ENCODE measurements around the gene EBF3.

Gene EBF3

GRCh38 chr10:129852829-129853561 lies 111.1 kb downstream of the EBF3 start:
- DNase-seq (ENCODE audit: low read depth): no peak

- no peak for DNase-seq (ENCODE audit: low read depth)
Measured at GRCh38 chr10:129851941-129852640, 112.0 kb downstream of the EBF3 start.

DNA sequence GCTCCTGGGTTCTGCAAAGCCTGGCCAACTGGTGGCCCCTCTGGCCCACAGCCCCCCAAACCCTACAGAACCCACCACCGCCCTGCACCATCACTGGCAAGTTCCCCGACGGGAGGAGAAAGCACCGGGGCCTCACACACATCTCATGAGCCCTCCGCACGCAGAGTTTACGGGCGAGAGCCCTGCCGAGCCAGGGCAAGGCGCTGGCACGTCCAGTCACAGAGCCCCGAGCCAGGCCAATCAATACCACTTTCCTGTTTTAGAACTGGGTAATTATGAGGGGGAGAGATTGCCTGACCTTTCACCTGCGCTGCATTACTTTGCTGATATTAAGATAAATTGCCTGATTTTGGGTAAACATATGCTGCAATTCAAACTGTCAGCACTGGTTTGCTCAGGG lies 113.3 kb downstream of the EBF3 start:
- no peak for DNase-seq (ENCODE audit: low read depth)

GRCh38 chr10:129850316-129850715 lies 113.8 kb downstream of the EBF3 start:
- DNase-seq (ENCODE audit: low read depth): no peak

DNA sequence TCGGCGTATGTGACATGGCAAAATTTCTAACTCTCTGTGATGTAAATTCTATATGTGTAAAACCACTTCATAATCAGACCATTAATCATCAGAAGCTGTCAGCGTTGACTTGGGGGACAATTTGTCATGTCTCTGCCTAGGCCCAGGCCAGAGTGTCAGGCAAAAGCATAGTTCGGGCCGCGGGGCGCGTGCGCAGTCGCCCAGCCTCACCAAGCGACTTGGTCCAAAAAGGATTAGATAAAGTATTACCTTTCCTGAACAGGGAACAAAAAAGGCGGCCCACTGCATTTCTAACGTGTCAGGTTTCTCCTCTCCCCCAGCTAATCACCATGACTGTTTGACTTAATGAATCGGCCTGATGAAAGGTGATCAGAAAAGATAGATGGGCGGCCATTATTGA lies 114.2 kb downstream of the EBF3 start:
- no peak for DNase-seq (ENCODE audit: low read depth)

GRCh38 chr10:129849452-129849750 lies 114.7 kb downstream of the EBF3 start:
- DNase-seq (ENCODE audit: low read depth): no peak

GRCh38 chr10:129848696-129849451 lies 115.2 kb downstream of the EBF3 start:
- DNase-seq (ENCODE audit: low read depth): no peak

- no peak for DNase-seq (ENCODE audit: low read depth)
Measured at GRCh38 chr10:129847741-129848483, 116.2 kb downstream of the EBF3 start.

DNA sequence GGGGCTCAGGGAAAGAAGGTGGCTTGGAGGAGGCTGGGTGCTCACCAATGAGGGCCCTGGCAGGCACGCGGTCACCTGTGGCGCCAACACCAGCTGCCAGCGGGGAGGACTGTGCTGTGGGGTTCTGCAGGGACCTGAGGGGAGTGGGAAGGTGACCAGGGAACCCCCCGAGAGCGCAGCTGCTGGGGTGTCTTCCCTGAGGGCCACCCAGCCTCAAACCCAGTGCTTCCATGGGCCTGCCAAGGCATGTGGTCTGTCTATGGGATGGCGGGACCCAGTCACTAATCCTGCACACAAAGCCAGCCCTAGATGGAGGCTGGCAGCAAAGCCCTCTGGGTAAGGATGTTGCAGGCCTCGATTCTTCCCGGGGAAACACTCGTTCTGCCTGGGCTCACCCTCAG lies 117.1 kb downstream of the EBF3 start:
- DNase-seq (ENCODE audit: low read depth): no peak

DNA sequence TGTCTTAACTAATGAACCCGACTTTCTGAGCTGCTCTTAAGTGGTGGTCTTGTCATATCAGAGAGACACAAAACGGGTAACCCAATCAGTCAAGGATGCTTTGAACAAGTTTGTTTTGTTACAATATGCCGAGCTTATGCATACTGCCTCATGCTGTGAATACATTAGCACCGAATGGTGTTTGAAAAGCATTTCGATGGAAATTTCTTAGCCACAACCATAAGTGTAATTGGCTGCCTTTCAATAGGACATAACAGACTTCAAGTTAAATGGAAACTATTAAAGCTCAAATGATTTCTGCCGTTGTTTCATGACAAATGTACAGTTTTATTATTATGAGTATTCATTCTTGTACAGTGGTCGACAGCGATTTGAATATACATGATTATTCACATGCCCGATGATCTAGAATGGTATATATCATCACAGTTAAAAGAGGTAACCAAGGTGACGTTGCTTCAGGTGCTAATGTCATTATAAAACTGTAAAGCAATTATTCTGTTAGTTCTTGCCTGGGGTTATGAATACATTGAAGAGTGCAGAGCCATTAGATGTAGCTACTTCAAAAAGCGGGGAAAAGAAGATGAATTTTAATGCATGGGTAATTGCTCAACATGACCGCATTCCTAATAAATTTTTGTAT lies 118.8 kb downstream of the EBF3 start:
- DNase-seq (ENCODE audit: low read depth): no peak

- DNase-seq (ENCODE audit: low read depth): no peak
Measured at GRCh38 chr10:129844216-129844766, 119.8 kb downstream of the EBF3 start.

- DNase-seq (ENCODE audit: low read depth): no peak
Measured at GRCh38 chr10:129843702-129844101, 120.4 kb downstream of the EBF3 start.

DNA sequence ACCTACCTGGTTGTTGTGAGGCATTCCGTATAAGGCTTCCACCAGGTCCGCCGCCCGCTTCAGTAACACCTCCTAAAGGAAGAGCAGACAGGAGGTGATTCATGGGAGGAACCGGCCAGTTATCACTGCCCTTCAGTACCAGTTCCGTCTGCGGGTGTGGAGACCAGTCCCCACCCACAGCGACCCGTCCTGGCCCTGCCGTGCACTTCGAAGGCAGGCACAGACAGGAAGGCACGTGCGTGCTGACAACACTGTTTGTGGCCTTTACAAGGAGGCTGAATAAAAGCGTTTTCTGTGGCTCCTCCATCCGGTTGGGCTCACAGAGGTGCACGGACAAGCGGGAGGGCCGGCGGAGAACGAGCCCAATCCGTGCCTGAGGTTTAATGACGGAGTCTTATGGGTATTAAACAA lies 120.9 kb downstream of the EBF3 start:
- DNase-seq (ENCODE audit: low read depth): no peak

DNA sequence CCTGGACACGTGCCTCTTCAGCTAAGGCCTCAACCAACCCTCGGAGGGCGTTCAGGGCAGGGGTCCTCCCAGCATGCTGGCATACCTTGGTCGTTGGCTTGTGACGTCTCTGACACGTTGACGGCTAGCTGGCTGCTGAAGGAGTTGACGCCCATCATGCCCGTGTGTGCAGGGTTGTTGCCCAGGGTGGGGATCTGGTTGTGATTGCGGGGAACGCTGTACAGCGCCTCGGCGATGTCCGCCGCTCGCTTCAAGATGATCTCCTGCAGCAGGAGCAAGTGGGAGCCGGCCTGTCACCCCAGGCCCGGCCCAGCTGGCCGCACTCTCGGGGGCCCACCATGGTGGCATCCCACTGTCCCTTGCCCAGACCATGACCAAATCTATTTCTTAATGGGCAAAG lies 122.0 kb downstream of the EBF3 start:
- DNase-seq (ENCODE audit: low read depth): no peak

DNA sequence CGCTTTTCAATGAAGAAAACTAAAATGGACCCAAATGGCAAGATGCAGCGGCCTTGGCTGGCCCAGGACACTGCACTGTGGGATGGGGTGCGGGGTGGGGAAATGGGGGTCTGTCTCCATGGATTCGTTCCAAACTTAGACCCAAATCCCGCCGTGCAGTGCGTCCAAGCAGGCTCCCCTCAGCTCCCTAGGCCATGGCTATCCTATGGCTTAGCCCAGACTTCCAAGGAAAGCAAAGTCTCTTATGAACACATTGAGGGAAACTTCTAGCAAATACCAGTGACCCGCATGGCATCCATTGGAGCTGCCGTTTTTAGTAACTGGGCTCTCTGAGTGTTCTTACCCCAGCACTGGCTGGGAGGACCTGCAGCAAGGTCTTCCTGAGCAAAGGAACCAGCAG lies 122.5 kb downstream of the EBF3 start:
- DNase-seq (ENCODE audit: low read depth): no peak

DNA sequence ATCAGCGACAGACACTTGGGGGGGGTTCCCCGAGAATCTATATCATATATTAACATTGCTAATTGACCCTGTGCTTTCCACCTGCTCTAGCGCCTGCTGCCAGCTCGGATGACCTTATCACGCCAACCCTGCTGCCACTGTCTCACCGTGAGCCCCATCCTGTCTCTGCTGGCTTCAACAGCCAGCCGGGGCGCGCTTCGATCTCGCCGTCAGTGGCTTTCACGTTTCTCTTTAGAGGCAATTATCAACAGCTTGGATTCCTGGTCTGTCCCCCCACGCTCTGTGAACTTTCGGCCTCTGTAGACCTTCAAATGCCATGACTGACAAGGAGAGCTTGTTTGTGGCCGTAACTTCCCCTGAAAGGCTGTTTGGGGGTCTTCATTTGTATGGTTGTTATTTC lies 123.0 kb downstream of the EBF3 start:
- DNase-seq (ENCODE audit: low read depth): no peak

- no peak for DNase-seq (ENCODE audit: low read depth)
Measured at GRCh38 chr10:129840196-129840590, 123.9 kb downstream of the EBF3 start.

DNA sequence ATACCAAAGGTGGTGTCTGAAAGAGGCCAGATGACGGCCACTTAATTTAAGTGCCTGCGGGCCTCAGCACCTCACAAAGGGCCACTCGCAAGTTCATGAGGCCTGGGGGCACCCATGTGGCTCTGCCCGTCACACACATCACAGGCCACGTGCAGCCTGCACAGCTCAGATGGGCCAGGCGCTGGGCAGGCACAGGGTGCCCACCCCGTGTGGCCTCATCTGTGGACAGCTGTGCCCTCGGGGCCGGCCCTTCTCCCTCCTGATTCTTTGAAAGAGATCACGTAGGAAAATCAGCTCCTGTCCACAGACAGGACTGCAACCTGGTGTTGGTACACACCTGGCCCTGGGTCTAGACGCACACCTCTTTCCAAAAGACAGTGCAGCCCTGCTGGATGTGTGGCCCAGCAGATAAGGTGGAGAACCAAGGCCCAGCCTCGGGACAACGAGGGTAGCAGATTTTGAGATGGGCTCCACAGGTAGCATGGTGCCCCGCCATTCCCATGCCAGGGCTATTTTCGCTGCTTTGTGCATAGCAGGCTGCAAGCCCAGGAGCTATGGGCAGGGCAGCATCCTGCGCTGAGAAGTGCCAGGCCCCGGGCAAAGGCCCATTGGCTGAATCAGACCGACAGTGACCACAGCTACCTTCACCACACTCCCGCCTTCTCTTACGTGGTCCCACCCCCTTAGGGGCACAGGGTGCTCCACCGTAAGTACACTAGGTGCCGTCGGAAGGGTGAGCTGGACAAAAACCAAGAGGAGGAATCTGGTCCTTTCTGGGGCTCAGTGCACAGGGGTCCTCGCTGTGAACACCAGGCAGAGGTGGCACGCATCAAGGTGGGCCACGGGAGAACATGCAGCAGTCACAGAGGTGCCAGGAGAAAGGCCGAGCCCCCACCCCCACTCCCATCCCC lies 124.5 kb downstream of the EBF3 start:
- DNase-seq (ENCODE audit: low read depth): no peak

DNA sequence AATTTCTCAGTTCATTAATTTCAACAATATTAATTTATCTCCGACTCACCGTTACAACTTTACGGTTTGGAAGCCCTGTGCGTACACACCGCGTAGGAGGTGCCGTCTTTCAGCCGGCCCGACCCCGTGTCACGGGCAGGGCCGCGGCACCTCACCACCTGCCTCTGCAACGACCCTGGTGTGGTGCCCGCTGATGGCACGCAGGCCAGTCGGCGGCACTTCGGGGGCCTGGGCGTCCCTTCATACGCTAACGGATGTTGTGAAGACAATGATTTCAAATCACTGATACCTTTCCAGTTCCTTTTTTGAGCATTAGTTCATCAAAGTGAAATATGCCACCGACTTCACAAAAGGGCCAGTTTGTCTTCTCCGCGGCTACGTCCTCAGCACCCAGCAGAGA lies 125.3 kb downstream of the EBF3 start:
- no peak for DNase-seq (ENCODE audit: low read depth)

- DNase-seq (ENCODE audit: low read depth): no peak
Measured at GRCh38 chr10:129837909-129838582, 126.0 kb downstream of the EBF3 start.
